Activated CD4-positive, CD25-positive, alpha-beta regulatory T cell treated with anti-CD3 and anti-CD28 coated beads, Interleukin-2, amount 50 U/mL, for 72 hours (primary cell): ENCODE measurements around the gene USE1.

Experiments
- DNase-seq: peaks from one replicate; pipeline ENCODE4 v3.0.0; 2021

USE1 gene

GRCh38 chr19:17237747-17238706 lies 22.9 kb downstream of the USE1 start:
- no peak for DNase-seq

- DNase-seq, result no peak
Measured at GRCh38 chr19:17240062-17240752, 25.1 kb downstream of the USE1 start.

GRCh38 chr19:17240826-17241399 lies 25.8 kb downstream of the USE1 start:
- no peak for DNase-seq

- DNase-seq, result no peak
Measured at GRCh38 chr19:17242431-17243208, 27.5 kb downstream of the USE1 start.

- no peak for DNase-seq
Measured at GRCh38 chr19:17243211-17243829, 28.2 kb downstream of the USE1 start.

- DNase-seq, result no peak
Measured at GRCh38 chr19:17243830-17244617, 28.9 kb downstream of the USE1 start.

GRCh38 chr19:17244618-17245534 lies 29.7 kb downstream of the USE1 start:
- DNase-seq, result no peak

GRCh38 chr19:17245535-17245984 lies 30.4 kb downstream of the USE1 start, which contains the start of gene NR2F6:
Gene NR2F6, minus strand, starts transcription at chr19:17245919. Its CDS starts 699 bp downstream, at chr19:17245220.
- no peak for DNase-seq

GRCh38 chr19:17246681-17247425 lies 31.7 kb downstream of the USE1 start:
- no peak for DNase-seq

- no peak for DNase-seq
Measured at GRCh38 chr19:17248011-17248776, 33.0 kb downstream of the USE1 start.

GRCh38 chr19:17249887-17250548 lies 34.9 kb downstream of the USE1 start:
- no peak for DNase-seq

- DNase-seq, result no peak
Measured at GRCh38 chr19:17254636-17255035, 39.5 kb downstream of the USE1 start.

- DNase-seq, result no peak
Measured at GRCh38 chr19:17255150-17255621, 40.0 kb downstream of the USE1 start.

GRCh38 chr19:17256130-17256529 lies 41.0 kb downstream of the USE1 start:
- DNase-seq, result no peak

- no peak for DNase-seq
Measured at GRCh38 chr19:17259118-17259780, 44.1 kb downstream of the USE1 start.

- DNase-seq, result no peak
Measured at GRCh38 chr19:17259934-17260333, 44.8 kb downstream of the USE1 start.

GRCh38 chr19:17260842-17261325 lies 45.7 kb downstream of the USE1 start:
- DNase-seq, result peak; percentile 90
